Smooth muscle cell (in vitro differentiated cells): Measurements from ENCODE around the gene DUSP3. TPM values are rescaled to one million over a fixed set of nuclear protein-coding genes. Genes with fewer than 3 reads are reported as not detected.

Experiments used
- DNase-seq: peaks from one replicate; lab custom pipeline; 2025; ENCODE audit not compliant: unreplicated experiment; lab: John Stamatoyannopoulos, UW
- H2AFZ ChIP-seq: fragments of 200-600 bp; sonication (generic); 2 replicates; pipeline ENCODE4 v1.6.0; 2016; ENCODE audit warnings: antibody characterized with exemption, low read depth, mild to moderate bottlenecking
- H3F3A ChIP-seq: fragments of 200-600 bp; sonication (generic); 2 replicates; pipeline ENCODE4 v1.6.0; 2017; ENCODE audit warnings: antibody characterized with exemption, low read depth
- H3K27ac ChIP-seq: fragments of 200-600 bp; sonication (generic); 2 replicates; pipeline ENCODE4 v1.5.1; 2016; ENCODE audit warnings: low read depth, mild to moderate bottlenecking
- H3K27me3 ChIP-seq: fragments of 200-600 bp; sonication (generic); 2 replicates; pipeline ENCODE4 v1.6.1; 2016; ENCODE audit warnings: low read depth, mild to moderate bottlenecking
- H3K36me3 ChIP-seq: fragments of 200-600 bp; sonication (generic); 2 replicates; pipeline ENCODE4 v1.5.1; 2016; ENCODE audit warnings: low read depth
- H3K4me1 ChIP-seq: fragments of 200-600 bp; sonication (generic); 2 replicates; pipeline ENCODE4 v1.5.1; 2016; ENCODE audit warnings: low read depth
- H3K4me2 ChIP-seq: fragments of 200-600 bp; sonication (generic); 2 replicates; pipeline ENCODE4 v1.6.0; 2016; ENCODE audit warnings: mild to moderate bottlenecking
- H3K4me3 ChIP-seq: fragments of 200-600 bp; sonication (generic); 2 replicates; pipeline ENCODE4 v1.5.1; 2016; ENCODE audit warnings: mild to moderate bottlenecking
- H3K79me2 ChIP-seq: fragments of 200-600 bp; sonication (generic); 2 replicates; pipeline ENCODE4 v1.6.0; 2016; ENCODE audit warnings: low read depth, mild to moderate bottlenecking
- H3K9ac ChIP-seq: fragments of 200-600 bp; sonication (generic); 2 replicates; pipeline ENCODE4 v1.6.0; 2016; ENCODE audit warnings: low read depth
- H3K9me3 ChIP-seq: fragments of 200-600 bp; sonication (generic); replicated peaks from 2 replicates; pipeline ENCODE4 v1.5.1; 2016; ENCODE audit warnings: low read depth
- H4K20me1 ChIP-seq: fragments of 200-600 bp; sonication (generic); 2 replicates; pipeline ENCODE4 v1.6.0; 2016; ENCODE audit warnings: low read depth
- WGBS: methylation state at CpG from one replicate; pipeline ENCODE4 v1.1.7; 2016; ENCODE audit warnings: low lambda C conversion rate; 5-methylcytosine and 5-hydroxymethylcytosine counted together
- polyA plus RNA-seq: library from polyadenylated mRNA; unstranded; fragments of >200 nt; fragmentation: Nextera tagmentation; extraction: Ambion mirVana; gene quantifications from 2 replicates; pipeline ENCODE4 v1.2.1, GENCODE V29; 2016
- total RNA-seq: library from RNA; depleted of rRNA; stranded (reverse); fragments of >200 nt; gene quantifications from 2 replicates; pipeline ENCODE4 v1.2.3, GENCODE V29; 2014
- TF ChIP-seq, protein P1 (sequence below): fragments of 200-600 bp; sonication (generic); IDR thresholded peaks from 2 replicates; pipeline ENCODE4 v1.5.1; 2017; ENCODE audit warnings: borderline replicate concordance, mild to moderate bottlenecking, antibody characterized with exemption; ENCODE audit not compliant: insufficient read depth, poor library complexity, severe bottlenecking

Gene DUSP3
- total and polyA plus RNA-seq, 2 experiments from 2014 or later: 25.6 to 34.4 TPM

GRCh38 chr17:43718544-43718943, 60.2 kb downstream of the DUSP3 start:
- Histone ChIP-seq H3K36me3 (no peaks in the 10 kb centered on the region), H2AFZ (no peak overlapping the region), H3K4me1 (peaks cover 17% of the 10 kb centered on the region), H3K4me3 (no peak overlapping the region), H3K9ac (no peak overlapping the region), H3K27ac (no peak overlapping the region), H3K9me3 (no peaks in the 10 kb centered on the region), H3K79me2 (no peaks in the 10 kb centered on the region), H3K4me2 (no peak overlapping the region), H3F3A (peaks cover 23% of the 10 kb centered on the region), H3K27me3 (no peaks in the 10 kb centered on the region), H4K20me1 (no peaks in the 10 kb centered on the region)
- WGBS: 37% methylated on average over 5 of the region's 5 CpGs
- no peak for DNase-seq
- TF ChIP-seq, protein P1, sequence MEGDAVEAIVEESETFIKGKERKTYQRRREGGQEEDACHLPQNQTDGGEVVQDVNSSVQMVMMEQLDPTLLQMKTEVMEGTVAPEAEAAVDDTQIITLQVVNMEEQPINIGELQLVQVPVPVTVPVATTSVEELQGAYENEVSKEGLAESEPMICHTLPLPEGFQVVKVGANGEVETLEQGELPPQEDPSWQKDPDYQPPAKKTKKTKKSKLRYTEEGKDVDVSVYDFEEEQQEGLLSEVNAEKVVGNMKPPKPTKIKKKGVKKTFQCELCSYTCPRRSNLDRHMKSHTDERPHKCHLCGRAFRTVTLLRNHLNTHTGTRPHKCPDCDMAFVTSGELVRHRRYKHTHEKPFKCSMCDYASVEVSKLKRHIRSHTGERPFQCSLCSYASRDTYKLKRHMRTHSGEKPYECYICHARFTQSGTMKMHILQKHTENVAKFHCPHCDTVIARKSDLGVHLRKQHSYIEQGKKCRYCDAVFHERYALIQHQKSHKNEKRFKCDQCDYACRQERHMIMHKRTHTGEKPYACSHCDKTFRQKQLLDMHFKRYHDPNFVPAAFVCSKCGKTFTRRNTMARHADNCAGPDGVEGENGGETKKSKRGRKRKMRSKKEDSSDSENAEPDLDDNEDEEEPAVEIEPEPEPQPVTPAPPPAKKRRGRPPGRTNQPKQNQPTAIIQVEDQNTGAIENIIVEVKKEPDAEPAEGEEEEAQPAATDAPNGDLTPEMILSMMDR: no peak

GRCh38 chr17:43717913-43718312, 60.9 kb downstream of the DUSP3 start:
- H4K20me1 ChIP-seq: no peaks in the 10 kb centered on the region
- no peak overlapping the region for H3K4me3 ChIP-seq
- TF ChIP-seq, protein P1: no peak
- no peaks in the 10 kb centered on the region for H3K9me3 ChIP-seq
- no peaks in the 10 kb centered on the region for H3K27me3 ChIP-seq
- H3K79me2 ChIP-seq: no peaks in the 10 kb centered on the region
- 71% methylated on average over 6 of the region's 6 CpGs for WGBS
- H3K9ac ChIP-seq: no peak overlapping the region
- H3F3A ChIP-seq: peaks cover 18% of the 10 kb centered on the region
- no peaks in the 10 kb centered on the region for H3K36me3 ChIP-seq
- no peak for DNase-seq
- H3K4me1 ChIP-seq: peaks cover 13% of the 10 kb centered on the region
- H3K4me2 ChIP-seq: no peak overlapping the region
- no peak overlapping the region for H2AFZ ChIP-seq
- no peak overlapping the region for H3K27ac ChIP-seq

Other genes starting within 250 kb of the DUSP3 start
- gene ETV4, start 232.6 kb downstream of the DUSP3 start, total RNA-seq: 14.2 and 21.7 TPM in 2 replicates
- gene ETV4, start 232.6 kb downstream of the DUSP3 start, polyA plus RNA-seq: 32.9 and 33.5 TPM in 2 replicates
- 0.31 and 0.58 TPM in 2 replicates for gene MEOX1, start 117.1 kb downstream of the DUSP3 start, total RNA-seq
- 0.79 and 1.7 TPM in 2 replicates for gene MEOX1, start 117.1 kb downstream of the DUSP3 start, polyA plus RNA-seq
- not detected in 2 replicates for gene SOST, start 20.2 kb downstream of the DUSP3 start, total RNA-seq
- gene SOST, start 20.2 kb downstream of the DUSP3 start, polyA plus RNA-seq: not detected in 2 replicates
- gene CFAP97D1, start 1.5 kb upstream of the DUSP3 start, total RNA-seq: 0.09 TPM in 2 replicates
- not detected in 2 replicates for gene CFAP97D1, start 1.5 kb upstream of the DUSP3 start, polyA plus RNA-seq
- gene MPP3, start 54.2 kb upstream of the DUSP3 start, total RNA-seq: 6.7 and 11.6 TPM in 2 replicates
- 7.7 and 8.1 TPM in 2 replicates for gene MPP3, start 54.2 kb upstream of the DUSP3 start, polyA plus RNA-seq
- gene CD300LG, start 68.2 kb upstream of the DUSP3 start, total RNA-seq: not detected in 2 replicates
- not detected in 2 replicates for gene CD300LG, start 68.2 kb upstream of the DUSP3 start, polyA plus RNA-seq
- gene MPP2, start 128.6 kb upstream of the DUSP3 start, total RNA-seq: 19.4 and 24.4 TPM in 2 replicates
- gene MPP2, start 128.6 kb upstream of the DUSP3 start, polyA plus RNA-seq: 11.5 and 15.4 TPM in 2 replicates
- not detected in 2 replicates for gene PPY, start 163.5 kb upstream of the DUSP3 start, total RNA-seq
- not detected in 2 replicates for gene PPY, start 163.5 kb upstream of the DUSP3 start, polyA plus RNA-seq
- not detected in 2 replicates for gene PYY, start 175.0 kb upstream of the DUSP3 start, total RNA-seq
- 0.33 TPM in 1 of 2 replicates, not detected in the other for gene PYY, start 175.0 kb upstream of the DUSP3 start, polyA plus RNA-seq
- 0.49 and 1.3 TPM in 2 replicates for gene NAGS, start 225.6 kb upstream of the DUSP3 start, total RNA-seq
- gene NAGS, start 225.6 kb upstream of the DUSP3 start, polyA plus RNA-seq: 1.5 and 1.6 TPM in 2 replicates
- gene TMEM101, start 236.0 kb upstream of the DUSP3 start, total RNA-seq: 25.2 and 35.1 TPM in 2 replicates
- gene TMEM101, start 236.0 kb upstream of the DUSP3 start, polyA plus RNA-seq: 36.1 and 39.9 TPM in 2 replicates